NCI-H774 (cell line): ENCODE measurements around the gene ZNF417.
"Not testable (repeated sequence)": the region's sequence is repeated elsewhere in the genome, so short reads cannot be mapped to it uniquely, and the experiment has no call there.

Source experiments
- DNase-seq: peaks from one replicate; lab custom pipeline; 2025; lab: John Stamatoyannopoulos, UW

The ZNF417 gene

DNA sequence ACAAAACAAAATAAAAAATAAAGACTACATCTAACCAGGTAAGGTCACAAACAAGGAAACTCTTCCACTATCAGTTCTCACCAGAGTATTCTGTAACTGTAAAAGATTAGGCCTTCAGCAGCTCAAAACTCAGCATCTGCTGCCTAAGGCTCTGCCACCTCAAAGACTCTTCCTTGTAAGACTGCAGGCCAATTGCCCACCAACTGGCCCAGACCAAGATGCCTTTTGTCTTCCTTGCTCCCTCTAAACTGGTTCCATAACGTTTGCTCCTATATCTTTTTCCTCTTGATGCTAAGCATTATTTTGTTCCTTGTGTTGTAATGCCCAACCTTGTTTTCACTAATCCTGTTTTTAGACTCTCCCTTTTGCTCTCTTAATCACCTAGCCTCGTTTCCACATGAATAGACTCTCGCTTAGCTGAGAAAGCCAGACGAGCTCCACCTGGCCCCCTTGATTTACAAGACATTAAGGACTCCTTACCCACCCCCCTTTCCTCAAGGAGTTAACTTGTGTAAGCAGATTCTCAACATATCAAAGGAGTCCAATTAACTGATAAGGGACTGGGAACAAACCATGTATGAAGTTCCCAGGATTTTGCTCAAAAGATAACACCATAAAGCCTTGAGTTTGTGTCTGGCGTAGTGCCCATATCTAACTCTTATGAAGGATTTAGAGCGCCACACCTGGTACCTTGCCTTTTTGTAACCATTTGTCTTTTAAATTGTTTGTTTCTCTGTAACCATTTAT lies 29.0 kb downstream of the ZNF417 start:
- DNase-seq: no peak

DNA sequence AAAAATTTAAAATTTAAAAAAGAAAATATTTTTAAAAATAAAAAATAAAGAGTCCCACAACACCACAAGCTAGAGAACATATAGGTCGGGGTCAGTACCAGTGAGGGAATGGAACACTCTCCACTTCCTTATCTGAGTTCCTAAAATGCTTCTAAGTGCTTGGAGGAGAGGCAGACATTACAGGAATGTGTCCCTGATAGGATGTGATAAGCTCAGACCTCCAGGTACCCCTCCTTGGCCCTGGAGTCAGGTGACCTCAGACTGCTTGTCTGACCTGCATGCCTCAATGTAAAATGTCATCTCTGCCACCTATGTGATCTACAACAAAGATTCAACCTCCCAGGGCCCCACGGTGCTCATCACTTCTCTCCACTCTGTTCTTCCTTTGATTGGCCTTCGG lies 30.3 kb downstream of the ZNF417 start:
- DNase-seq: no peak

DNA sequence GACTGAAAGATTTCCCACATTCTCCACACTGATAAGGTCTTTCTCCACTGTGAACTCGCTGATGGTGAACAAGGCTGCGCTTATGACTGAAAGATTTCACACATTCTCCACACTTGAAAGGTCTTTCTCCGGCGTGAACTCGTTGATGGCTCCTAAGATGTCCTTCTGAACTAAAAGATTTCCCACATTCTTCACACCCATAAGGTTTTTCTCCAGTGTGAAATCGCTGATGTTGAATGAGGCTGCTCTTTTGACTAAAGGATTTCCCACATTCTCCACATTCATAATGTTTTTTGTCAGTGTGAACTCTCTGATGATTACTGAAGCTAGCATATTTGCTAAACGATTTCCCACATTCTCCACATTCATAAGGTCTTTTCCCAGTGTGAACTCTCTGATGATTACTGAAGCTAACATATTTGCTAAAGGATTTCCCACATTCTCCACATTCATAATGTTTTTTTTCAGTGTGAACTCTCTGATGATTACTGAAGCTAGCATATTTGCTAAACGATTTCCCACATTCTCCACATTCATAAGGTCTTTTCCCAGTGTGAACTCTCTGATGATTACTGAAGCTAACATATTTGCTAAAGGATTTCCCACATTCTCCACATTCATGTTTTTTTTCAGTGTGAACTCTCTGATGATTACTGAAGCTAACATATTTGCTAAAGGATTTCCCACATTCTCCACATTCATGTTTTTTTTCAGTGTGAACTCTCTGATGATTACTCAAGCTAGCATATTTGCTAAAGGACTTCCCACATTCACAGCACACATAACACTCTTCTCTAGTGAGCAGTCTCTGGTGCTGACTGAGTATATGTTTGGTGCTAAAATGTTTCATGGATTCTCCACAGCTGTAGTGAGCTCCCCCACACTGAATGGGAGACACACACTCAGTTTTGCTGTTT lies 42.3 kb downstream of the ZNF417 start:
- not testable (repeated sequence) for DNase-seq

DNA sequence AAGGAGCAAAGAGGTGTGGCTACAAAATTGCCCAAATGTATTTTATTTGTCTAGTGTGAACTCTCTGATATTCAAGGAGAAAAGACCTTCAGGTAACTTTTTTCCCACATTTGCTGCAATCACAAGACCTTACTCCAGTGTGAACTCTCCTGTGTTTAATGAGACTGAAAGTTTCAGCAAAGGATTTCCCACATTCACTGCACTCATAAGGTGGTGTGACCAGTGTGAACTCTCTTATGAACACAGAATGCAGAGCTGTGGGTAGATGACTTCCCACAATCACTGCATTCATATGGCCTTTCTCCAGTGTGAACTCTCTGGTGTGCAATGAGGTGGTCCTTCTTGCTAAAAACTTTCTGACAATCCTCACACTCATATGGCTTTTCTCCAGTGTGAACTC lies 43.9 kb downstream of the ZNF417 start:
- DNase-seq: no peak

DNA sequence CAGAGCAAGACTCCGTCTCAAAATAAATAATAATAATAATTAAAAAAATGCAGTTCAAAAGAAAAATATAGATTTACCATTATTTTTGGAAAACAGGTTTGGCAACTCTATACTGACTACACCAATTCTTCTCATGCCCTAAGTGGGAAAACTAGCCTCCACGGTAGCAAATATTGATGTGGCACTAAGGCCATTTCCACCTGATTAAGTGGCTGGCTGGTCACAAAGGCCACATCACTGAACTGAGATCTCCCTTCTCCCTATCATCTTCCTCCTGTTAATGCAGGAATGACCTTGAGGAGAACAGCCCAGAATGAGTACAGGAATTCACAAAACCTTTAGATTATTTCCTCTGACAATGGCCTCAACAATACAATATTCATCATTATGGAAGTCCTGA lies 46.2 kb downstream of the ZNF417 start:
- DNase-seq: no peak

DNA sequence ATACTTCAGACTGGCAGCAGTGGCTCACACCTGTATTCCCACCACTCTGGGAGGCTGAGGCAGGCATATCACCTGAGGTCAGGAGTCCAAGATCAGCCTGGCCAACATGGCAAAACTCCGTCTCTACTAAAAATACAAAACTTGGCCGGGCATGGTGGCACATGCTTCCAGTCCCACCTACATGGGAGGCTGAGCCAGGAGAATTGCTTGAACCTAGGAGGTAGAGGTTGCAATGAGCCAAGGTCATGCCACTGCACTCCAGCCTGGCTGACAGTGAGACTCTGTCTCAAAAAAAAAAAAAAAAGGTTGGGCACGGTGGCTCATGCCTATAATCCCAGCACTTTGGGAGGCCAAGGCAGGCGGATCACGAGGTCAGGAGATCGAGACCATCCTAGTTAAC lies 46.7 kb downstream of the ZNF417 start:
- DNase-seq: not testable (repeated sequence)

DNA sequence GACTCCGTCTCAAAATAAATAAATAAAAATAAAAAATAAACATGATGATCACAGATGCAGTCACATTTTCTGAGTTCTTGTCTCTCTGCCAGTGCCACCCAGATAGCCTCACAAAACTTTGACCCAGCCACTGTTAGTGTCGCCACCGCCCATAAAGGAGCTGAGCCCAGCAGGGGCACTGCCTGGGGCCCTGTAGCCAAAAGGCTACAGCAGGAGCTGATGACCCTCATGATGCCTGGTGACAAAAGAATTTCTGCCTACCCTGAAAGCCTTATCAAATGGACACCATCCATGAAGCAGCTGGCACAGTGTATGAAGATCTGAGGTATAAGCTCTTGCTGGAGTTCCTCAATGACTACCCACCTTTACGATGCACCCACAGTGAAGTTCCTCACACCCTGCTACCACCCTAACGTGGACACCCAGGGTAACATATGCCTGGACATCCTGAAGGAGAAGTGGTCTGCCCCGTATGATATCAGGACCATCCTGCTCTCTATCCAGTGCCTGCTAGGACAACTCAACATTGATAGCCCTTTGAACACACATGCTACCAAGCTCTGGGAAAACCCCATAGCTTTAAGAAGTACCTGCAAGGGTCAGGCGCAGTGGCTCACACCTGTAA lies 48.4 kb downstream of the ZNF417 start:
- DNase-seq: no peak
